D721Med (cell line): ENCODE results near the gene SCRN2.

Experiments used
- DNase-seq: peaks from one replicate; pipeline ENCODE4 v3.0.0; 2011; ENCODE audit warnings: low spot score; ENCODE audit not compliant: insufficient read length
- FAIRE-seq: peaks from 2 replicates; lab custom pipeline; 2011; peaks lifted over from hg19 to GRCh38; lab: Jason Lieb, UNC
- TF ChIP-seq, protein P1 (sequence below): IDR thresholded peaks from 2 replicates; pipeline ENCODE4 v1.5.1; 2012; ENCODE audit warnings: mild to moderate bottlenecking, control low read depth; ENCODE audit not compliant: insufficient read depth; ENCODE audit errors: missing control alignments

SCRN2 gene

DNA sequence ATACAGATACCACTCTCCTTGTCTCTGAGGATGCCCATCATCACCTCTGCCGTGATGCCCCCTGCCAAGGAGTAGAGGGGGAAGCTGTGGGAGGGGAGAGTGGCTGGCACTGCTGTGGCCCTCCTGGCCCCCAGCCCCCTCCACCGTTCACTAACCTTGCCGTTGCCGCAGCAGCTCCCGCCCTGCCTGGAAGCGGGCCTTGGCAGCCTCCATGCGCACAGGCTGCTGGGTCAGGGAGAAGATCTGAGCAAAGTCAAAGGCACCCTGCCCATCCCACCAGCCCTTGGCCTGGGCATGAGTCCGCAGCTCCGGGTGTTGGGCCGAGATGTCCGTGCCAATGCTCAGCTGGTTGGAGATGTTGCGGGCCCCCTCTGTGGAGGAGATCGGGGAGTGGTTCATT lies 2.4 kb downstream of the SCRN2 start:
- FAIRE-seq (no peak), DNase-seq (no peak)
- TF ChIP-seq, protein P1, sequence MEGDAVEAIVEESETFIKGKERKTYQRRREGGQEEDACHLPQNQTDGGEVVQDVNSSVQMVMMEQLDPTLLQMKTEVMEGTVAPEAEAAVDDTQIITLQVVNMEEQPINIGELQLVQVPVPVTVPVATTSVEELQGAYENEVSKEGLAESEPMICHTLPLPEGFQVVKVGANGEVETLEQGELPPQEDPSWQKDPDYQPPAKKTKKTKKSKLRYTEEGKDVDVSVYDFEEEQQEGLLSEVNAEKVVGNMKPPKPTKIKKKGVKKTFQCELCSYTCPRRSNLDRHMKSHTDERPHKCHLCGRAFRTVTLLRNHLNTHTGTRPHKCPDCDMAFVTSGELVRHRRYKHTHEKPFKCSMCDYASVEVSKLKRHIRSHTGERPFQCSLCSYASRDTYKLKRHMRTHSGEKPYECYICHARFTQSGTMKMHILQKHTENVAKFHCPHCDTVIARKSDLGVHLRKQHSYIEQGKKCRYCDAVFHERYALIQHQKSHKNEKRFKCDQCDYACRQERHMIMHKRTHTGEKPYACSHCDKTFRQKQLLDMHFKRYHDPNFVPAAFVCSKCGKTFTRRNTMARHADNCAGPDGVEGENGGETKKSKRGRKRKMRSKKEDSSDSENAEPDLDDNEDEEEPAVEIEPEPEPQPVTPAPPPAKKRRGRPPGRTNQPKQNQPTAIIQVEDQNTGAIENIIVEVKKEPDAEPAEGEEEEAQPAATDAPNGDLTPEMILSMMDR: no peak

DNA sequence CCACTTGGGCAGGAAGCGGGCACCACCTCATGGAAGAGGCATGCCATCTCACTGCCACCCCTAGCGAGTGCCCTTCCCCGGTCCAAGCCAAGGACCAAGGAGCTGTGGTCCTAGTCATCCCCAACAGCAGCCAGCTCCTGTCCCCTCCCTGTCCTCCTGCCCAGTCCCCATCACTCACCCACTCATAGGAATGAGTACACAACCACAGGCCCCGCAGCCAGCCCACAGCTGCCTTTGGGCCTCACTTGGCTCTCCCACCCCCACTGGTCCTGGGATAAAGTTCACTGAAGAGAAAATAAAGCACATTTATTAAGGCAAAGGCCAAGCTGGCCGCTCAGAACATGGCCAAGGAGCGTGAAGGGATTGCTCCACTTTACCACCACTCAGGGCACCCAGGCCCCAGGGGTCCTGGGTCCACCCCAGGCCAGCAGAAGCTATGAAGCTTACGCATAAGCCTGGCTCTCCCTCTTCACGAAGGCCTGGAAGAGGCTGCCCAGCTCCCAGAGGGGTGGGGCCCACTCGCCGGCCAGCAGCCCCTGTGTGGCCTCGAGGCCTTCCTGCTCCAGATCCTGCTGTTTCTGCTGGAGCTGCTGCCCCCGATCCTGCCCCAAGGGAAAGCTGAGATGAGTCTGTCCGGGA lies 3.6 kb downstream of the SCRN2 start:
- FAIRE-seq: no peak

DNA sequence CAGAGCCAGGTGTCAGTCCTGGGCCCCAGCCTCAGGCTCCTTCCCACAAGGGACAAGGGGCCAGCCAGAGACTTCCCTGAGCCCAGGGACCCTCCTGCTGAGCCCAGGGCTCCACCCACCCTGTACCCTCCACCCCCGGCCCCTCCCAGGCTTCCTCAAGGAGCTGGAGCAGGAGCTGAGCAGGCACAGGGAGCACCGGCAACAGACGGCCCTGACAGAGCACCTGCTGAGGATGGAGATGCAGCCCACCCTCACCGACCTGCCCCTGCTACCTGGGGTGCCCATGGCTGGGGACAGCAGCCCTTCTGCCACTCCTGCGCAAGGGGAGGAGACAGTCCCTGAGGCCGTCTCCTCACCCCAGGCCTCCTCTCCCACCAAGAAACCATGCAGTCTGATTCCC lies 4.5 kb downstream of the SCRN2 start:
- FAIRE-seq (no peak), DNase-seq (no peak)
- TF ChIP-seq, protein P1: no peak

More for the DNA sequence above, 3.6 kb downstream of the SCRN2 start:
- DNase-seq: no peak
- TF ChIP-seq, protein P1: no peak

DNA sequence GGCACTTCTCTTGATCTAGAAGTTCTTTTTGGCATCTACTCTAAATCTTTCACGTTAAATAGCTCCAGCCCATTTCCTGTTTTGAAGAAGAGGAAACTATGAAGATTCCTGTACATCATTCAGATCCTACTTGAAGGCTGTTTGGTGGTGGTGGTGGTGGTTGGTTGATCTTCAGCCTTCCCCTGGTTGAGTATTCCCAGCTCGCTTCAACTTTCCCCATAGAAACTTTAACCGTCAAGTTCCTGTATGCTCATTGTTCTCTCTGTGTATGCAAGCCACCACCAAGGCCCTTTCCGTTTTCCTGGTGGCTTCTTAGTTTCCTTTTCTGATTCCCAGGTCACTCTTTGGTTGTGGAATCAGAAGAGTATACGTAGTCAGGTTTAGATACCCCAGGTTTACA lies 6.3 kb downstream of the SCRN2 start:
- DNase-seq: no peak
- TF ChIP-seq, protein P1: no peak

DNA sequence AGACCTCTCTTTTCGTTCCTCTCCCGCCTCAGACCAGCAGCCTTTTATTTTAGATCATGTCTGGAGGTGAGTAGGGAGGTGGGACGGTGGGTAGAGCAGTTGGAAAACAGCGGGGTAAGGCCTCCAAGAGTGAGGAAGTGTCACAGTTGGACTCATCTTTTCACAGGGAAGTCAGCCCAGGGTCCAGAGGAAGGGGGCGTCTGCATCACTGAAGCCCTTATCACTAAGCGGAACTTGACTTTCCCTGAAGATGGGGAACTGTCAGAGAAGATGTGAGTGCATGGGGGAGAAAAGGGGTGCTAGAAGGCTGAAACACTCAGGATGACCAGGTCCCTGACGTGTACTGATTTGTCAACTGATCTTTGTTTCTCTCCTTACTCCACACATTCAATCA lies 9.1 kb downstream of the SCRN2 start:
- no peak for FAIRE-seq
- DNase-seq: no peak

More for the DNA sequence above, 6.3 kb downstream of the SCRN2 start:
- FAIRE-seq: no peak

DNA sequence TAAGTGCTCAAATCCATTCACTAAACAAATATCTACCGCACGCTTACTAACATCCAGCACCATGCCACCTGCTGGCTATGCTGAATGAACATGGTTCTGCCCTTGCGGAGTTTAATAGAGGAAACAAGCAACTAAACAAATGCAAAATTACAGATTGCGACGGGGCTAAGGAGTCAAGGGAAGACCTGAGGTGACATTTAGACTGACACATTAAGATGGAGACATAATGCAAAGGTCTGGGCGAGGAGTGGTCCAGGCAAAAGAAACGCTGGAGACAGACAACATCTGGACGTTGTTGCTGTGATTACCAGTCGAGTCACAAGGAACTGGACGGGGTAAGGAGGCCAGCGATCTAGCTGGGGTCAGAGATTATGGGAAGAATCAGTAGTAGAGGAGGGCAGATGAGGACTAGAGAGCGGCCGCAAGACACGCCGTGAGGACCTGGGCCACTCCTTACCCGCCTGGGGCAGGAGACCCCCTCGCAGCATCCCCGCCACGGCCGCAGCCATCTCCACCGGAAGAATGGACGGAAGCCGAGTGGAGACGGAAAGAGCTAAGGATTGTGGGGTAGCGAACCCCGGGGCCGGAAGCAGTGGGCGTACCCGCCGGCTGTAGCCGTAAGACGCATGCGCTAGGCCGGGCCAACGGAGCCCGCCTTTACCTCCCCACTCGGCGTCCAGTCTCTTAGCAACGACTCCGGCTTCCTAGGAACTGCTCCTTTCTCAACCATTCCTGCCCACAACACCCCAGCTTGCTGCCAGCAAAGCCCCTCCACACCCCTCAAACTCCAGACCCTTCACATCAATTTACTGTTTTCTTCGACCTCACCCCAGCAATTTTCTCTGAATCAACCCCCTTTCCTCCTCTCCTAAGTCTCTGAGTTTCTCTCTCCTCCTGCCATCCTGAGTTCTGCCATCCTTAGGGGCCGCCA lies 9.8 kb downstream of the SCRN2 start, which contains the start of the genes LRRC46 and MRPL10:
LRRC46 (plus strand) TSS at position 668 of the 931 bp plus-strand sequence. CDS start 320 bp downstream, outside the sequence.
MRPL10 (minus strand) TSS at position 539 of the 931 bp plus-strand sequence; CDS start at position 509, 30 bp downstream.
- TF ChIP-seq, protein P1: peak; percentile 17
- peak; percentile 98 for DNase-seq
- FAIRE-seq: no peak

More for the DNA sequence above, 9.1 kb downstream of the SCRN2 start:
- TF ChIP-seq, protein P1: no peak
